Gastrocnemius medialis (tissue), 4 donors: ENCODE measurements around the gene IGSF21.

ENCODE experiments used
- CTCF ChIP-seq, 5 experiments: fragments of 450-650 bp in 3 of 5; fragments of 200-600 bp in 2 of 5; sonication (generic) in 2 of 5; IDR thresholded peaks in 4 of 5; conservative IDR thresholded peaks in 1 of 5; 1 replicate in 4 of 5; 2 replicates in 1 of 5; pipeline ENCODE4 v1.5.1; 2016 to 2019; ENCODE audit warnings: antibody characterized with exemption in 5 of 5, mild to moderate bottlenecking in 3 of 5, moderate library complexity in 3 of 5
- POLR2A ChIP-seq, 2 donors: fragments of 450-650 bp; IDR thresholded peaks; one replicate each; pipeline ENCODE4 v1.6.1; 2017; ENCODE audit warnings: antibody characterized with exemption in 2 of 2, mild to moderate bottlenecking in 2 of 2, moderate library complexity in 2 of 2

- TF ChIP-seq CTCF (IDR thresholded peaks at IDR 0.05 in 4 of 5, conservative IDR thresholded peaks at IDR 0.05 in 1 of 5) (no peak), POLR2A (IDR thresholded peaks at IDR 0.05) (no peak)
Observed at GRCh38 chr1:18139198-18139981, 31.8 kb downstream of the IGSF21 start.
